Stimulated activated CD8-positive, alpha-beta memory T cell treated with anti-CD3 and anti-CD28 coated beads, Interleukin-12 subunit alpha, Interleukin-12 subunit beta, amount 100 ng/mL, for 1 hour (primary cell): ENCODE results near the gene FGD4.

Experiments
- DNase-seq: peaks from one replicate; pipeline ENCODE4 v3.0.0-alpha.2; 2020; ENCODE audit warnings: low read depth

The FGD4 gene

GRCh38 chr12:32399370-32400113 is at the start of gene FGD4:
FGD4 (plus strand) TSS chr12:32399558.
- peak; percentile 7 for DNase-seq

GRCh38 chr12:32353540-32353939 is 45.8 kb upstream of the FGD4 start:
- no peak for DNase-seq

- no peak for DNase-seq
These were observed 41.6 kb upstream of the FGD4 start for GRCh38 chr12:32357601-32358249.

- no peak for DNase-seq
These were observed 38.4 kb upstream of the FGD4 start for GRCh38 chr12:32360956-32361355.

GRCh38 chr12:32362892-32363291 is 36.5 kb upstream of the FGD4 start:
- DNase-seq, result no peak

GRCh38 chr12:32365473-32366064 is 33.8 kb upstream of the FGD4 start:
- no peak for DNase-seq

GRCh38 chr12:32366714-32367113 is 32.6 kb upstream of the FGD4 start:
- DNase-seq, result no peak

- DNase-seq, result no peak
These were observed 32.0 kb upstream of the FGD4 start for GRCh38 chr12:32367381-32367780.

GRCh38 chr12:32369202-32369601 is 30.2 kb upstream of the FGD4 start:
- DNase-seq, result no peak

- DNase-seq, result no peak
These were observed 21.9 kb upstream of the FGD4 start for GRCh38 chr12:32377344-32378055.

- no peak for DNase-seq
These were observed 20.1 kb upstream of the FGD4 start for GRCh38 chr12:32379213-32379612.

GRCh38 chr12:32379667-32380066 is 19.7 kb upstream of the FGD4 start:
- DNase-seq, result no peak

GRCh38 chr12:32382226-32382625 is 17.1 kb upstream of the FGD4 start:
- no peak for DNase-seq

- DNase-seq, result no peak
These were observed 8.7 kb upstream of the FGD4 start for GRCh38 chr12:32390572-32391219.

GRCh38 chr12:32395026-32395425 is 4.3 kb upstream of the FGD4 start:
- no peak for DNase-seq

- no peak for DNase-seq
These were observed 1.7 kb upstream of the FGD4 start for GRCh38 chr12:32397696-32398095.

GRCh38 chr12:32398181-32398580 is 1.2 kb upstream of the FGD4 start:
- no peak for DNase-seq

GRCh38 chr12:32398816-32399369 is 465 bp upstream of the FGD4 start:
- no peak for DNase-seq

- no peak for DNase-seq
These were observed 835 bp downstream of the FGD4 start for GRCh38 chr12:32400114-32400672.

- no peak for DNase-seq
These were observed 1.5 kb downstream of the FGD4 start for GRCh38 chr12:32400866-32401265.

- DNase-seq, result no peak
These were observed 2.8 kb downstream of the FGD4 start for GRCh38 chr12:32402170-32402569.

GRCh38 chr12:32402946-32403345 is 3.6 kb downstream of the FGD4 start:
- no peak for DNase-seq
